DLD1 (cell line): ENCODE results near the gene TRAP1.
"Not testable (repeated sequence)": the region's sequence is repeated elsewhere in the genome, so short reads cannot be mapped to it uniquely, and the experiment has no call there.

Experiments used
- in situ Hi-C: cut with HindIII; loops from 2 replicates; pipeline ENCODE4 v1.10.0; 2017; ENCODE audit warnings: low sequenced_read_pairs

Gene TRAP1

GRCh38 chr16:3714378-3714777 is 2.9 kb downstream of the TRAP1 start:
- in situ Hi-C loops, result not testable (repeated sequence)

GRCh38 chr16:3713587-3714242 is 3.6 kb downstream of the TRAP1 start:
- in situ Hi-C loops, result no loop called here

GRCh38 chr16:3712861-3713372 is 4.4 kb downstream of the TRAP1 start:
- in situ Hi-C loops, result no loop called here

GRCh38 chr16:3706253-3707012 is 10.9 kb downstream of the TRAP1 start:
- in situ Hi-C loops, result no loop called here

- in situ Hi-C loops, result no loop called here
Observed at GRCh38 chr16:3702082-3702481, 15.2 kb downstream of the TRAP1 start.

GRCh38 chr16:3701531-3701930 is 15.8 kb downstream of the TRAP1 start:
- in situ Hi-C loops, result no loop called here

GRCh38 chr16:3698941-3699340 is 18.4 kb downstream of the TRAP1 start:
- in situ Hi-C loops, result no loop called here

GRCh38 chr16:3696425-3697218 is 20.7 kb downstream of the TRAP1 start:
- in situ Hi-C loops, result no loop called here

GRCh38 chr16:3695610-3696369 is 21.5 kb downstream of the TRAP1 start:
- in situ Hi-C loops, result no loop called here

GRCh38 chr16:3694051-3694450 is 23.3 kb downstream of the TRAP1 start:
- in situ Hi-C loops, result no loop called here

GRCh38 chr16:3691761-3692160 is 25.6 kb downstream of the TRAP1 start:
- in situ Hi-C loops, result no loop called here

GRCh38 chr16:3690980-3691720 is 26.2 kb downstream of the TRAP1 start:
- in situ Hi-C loops, result no loop called here

GRCh38 chr16:3690470-3690928 is 26.8 kb downstream of the TRAP1 start:
- in situ Hi-C loops, result no loop called here

- in situ Hi-C loops, result no loop called here
Observed at GRCh38 chr16:3689731-3690130, 27.6 kb downstream of the TRAP1 start.

- in situ Hi-C loops, result no loop called here
Observed at GRCh38 chr16:3687792-3688191, 29.5 kb downstream of the TRAP1 start.

- in situ Hi-C loops, result no loop called here
Observed at GRCh38 chr16:3687021-3687420, 30.3 kb downstream of the TRAP1 start.

- in situ Hi-C loops, result no loop called here
Observed at GRCh38 chr16:3681206-3681605, 36.1 kb downstream of the TRAP1 start.

GRCh38 chr16:3677994-3678393 is 39.3 kb downstream of the TRAP1 start:
- in situ Hi-C loops, result no loop called here

GRCh38 chr16:3675601-3676130 is 41.7 kb downstream of the TRAP1 start:
- in situ Hi-C loops, result no loop called here
